BLaER1 treated with 17β-estradiol and CSF1 and Interleukin-3, amounts not matched to agents 10 nM and 100 nM (cell line): ENCODE data around the gene NOL3.
A peak's percentile ranks its signal among the peaks of the same experiment; 100 is the strongest.

Experiments used
- H3K27ac ChIP-seq, 11 experiments: shearing (Covaris generic); formaldehyde crosslinking; 2 replicates each; pipeline ENCODE4 v1.8.1; 2022
- H3K27me3 ChIP-seq, 11 experiments: shearing (Covaris generic); formaldehyde crosslinking; 2 replicates each; pipeline ENCODE4 v1.8.1; 2022
- H3K36me3 ChIP-seq, 11 experiments: shearing (Covaris generic); formaldehyde crosslinking; 2 replicates each; pipeline ENCODE4 v1.8.1; 2022
- H3K4me1 ChIP-seq, 10 experiments: shearing (Covaris generic); formaldehyde crosslinking; 2 replicates each; pipeline ENCODE4 v1.8.1; 2022
- H3K4me2 ChIP-seq, 11 experiments: shearing (Covaris generic); formaldehyde crosslinking; 2 replicates each; pipeline ENCODE4 v1.8.1; 2022
- H3K4me3 ChIP-seq, 10 experiments: shearing (Covaris generic); formaldehyde crosslinking; 2 replicates each; pipeline ENCODE4 v1.8.1; 2022
- H3K9ac ChIP-seq, 11 experiments: shearing (Covaris generic); formaldehyde crosslinking; 2 replicates each; pipeline ENCODE4 v1.8.1; 2022
- H3K9me3 ChIP-seq, 11 experiments: shearing (Covaris generic); formaldehyde crosslinking; replicated peaks in 1 of 11; 2 replicates each; pipeline ENCODE4 v1.8.1; 2022
- H4K20me1 ChIP-seq, 11 experiments: shearing (Covaris generic); formaldehyde crosslinking; 2 replicates each; pipeline ENCODE4 v1.8.1; 2022
- Cebpa-rat ChIP-seq, 11 experiments: shearing (Covaris generic); IDR thresholded peaks; 2 replicates each; pipeline ENCODE4 v1.8.1; 2022

Gene NOL3

GRCh38 chr16:67206838-67207248, 36.5 kb downstream of the NOL3 start:
- Histone ChIP-seq H3K9ac (peak overlapping the region in 1 of 11 experiments; percentile 41; a peak in 2 of 22 replicates), H3K27me3 (no peaks in the 10 kb centered on the region), H3K36me3 (peaks cover 25 to 58% (median 41%) of the 10 kb centered on the region in 11 experiments), H3K27ac (no peak overlapping the region), H3K4me3 (no peak overlapping the region), H3K9me3 (no peaks in the 10 kb centered on the region), H4K20me1 (peaks cover 0 to 63% (median 14%) of the 10 kb centered on the region in 11 experiments; a peak in 12 of 22 replicates), H3K4me1 (peaks cover 0 to 17% (median 5%) of the 10 kb centered on the region in 10 experiments; a peak in 9 of 20 replicates), H3K4me2 (no peak overlapping the region; a peak in 2 of 22 replicates)
- TF ChIP-seq Cebpa-rat (IDR thresholded peaks at IDR 0.05) = no peak

- H3K27ac ChIP-seq = no peak overlapping the region; a peak in 1 of 22 replicates
- no peaks in the 10 kb centered on the region for H3K9me3 ChIP-seq
- H3K4me1 ChIP-seq = peaks cover 0 to 17% (median 5%) of the 10 kb centered on the region in 10 experiments; a peak in 9 of 20 replicates
- peak overlapping the region in 3 of 11 experiments; percentile 33 to 37 (median 35); a peak in 5 of 22 replicates for H3K4me2 ChIP-seq
- H4K20me1 ChIP-seq = peaks cover 0 to 57% (median 14%) of the 10 kb centered on the region in 11 experiments; a peak in 12 of 22 replicates
- peaks cover 19 to 52% (median 35%) of the 10 kb centered on the region in 11 experiments; a peak in 21 of 22 replicates for H3K36me3 ChIP-seq
- H3K27me3 ChIP-seq = no peaks in the 10 kb centered on the region
- H3K9ac ChIP-seq = peak overlapping the region in 2 of 11 experiments; percentile 34 to 41; a peak in 5 of 22 replicates
- TF ChIP-seq Cebpa-rat (IDR thresholded peaks at IDR 0.05) = no peak
- H3K4me3 ChIP-seq = no peak overlapping the region
Observed at GRCh38 chr16:67207249-67208091, 37.1 kb downstream of the NOL3 start.

GRCh38 chr16:67208154-67208896, 38.0 kb downstream of the NOL3 start:
- peak overlapping the region in 3 of 11 experiments; percentile 15 to 41 (median 34); a peak in 3 of 22 replicates for H3K9ac ChIP-seq
- no peak overlapping the region for H3K4me3 ChIP-seq
- H3K27me3 ChIP-seq = no peaks in the 10 kb centered on the region
- peaks cover 0 to 48% (median 14%) of the 10 kb centered on the region in 11 experiments; a peak in 12 of 22 replicates for H4K20me1 ChIP-seq
- H3K9me3 ChIP-seq = no peaks in the 10 kb centered on the region
- TF ChIP-seq Cebpa-rat (IDR thresholded peaks at IDR 0.05) = no peak
- peaks cover 0 to 22% (median 5%) of the 10 kb centered on the region in 10 experiments; a peak in 9 of 20 replicates for H3K4me1 ChIP-seq
- 0 out of 22 replicates have a peak overlapping the region, but pooled peaks of 1 of the 11 experiments have one; percentile 10 for H3K27ac ChIP-seq
- H3K4me2 ChIP-seq = peak overlapping the region in 3 of 11 experiments; percentile 33 to 37 (median 35); a peak in 5 of 22 replicates
- H3K36me3 ChIP-seq = peaks cover 10 to 43% (median 26%) of the 10 kb centered on the region in 11 experiments; a peak in 21 of 22 replicates

GRCh38 chr16:67209565-67209964, 39.2 kb downstream of the NOL3 start:
- TF ChIP-seq Cebpa-rat (IDR thresholded peaks at IDR 0.05) = no peak
- Histone ChIP-seq H4K20me1 (peaks cover 0 to 36% (median 7%) of the 10 kb centered on the region in 11 experiments; a peak in 11 of 22 replicates), H3K4me2 (no peak overlapping the region), H3K27me3 (no peaks in the 10 kb centered on the region), H3K4me3 (no peak overlapping the region), H3K4me1 (peaks cover 0 to 22% (median 5%) of the 10 kb centered on the region in 10 experiments; a peak in 9 of 20 replicates), H3K27ac (no peak overlapping the region), H3K36me3 (peaks cover under 1 to 31% (median 14%) of the 10 kb centered on the region in 11 experiments; a peak in 17 of 22 replicates), H3K9me3 (no peaks in the 10 kb centered on the region), H3K9ac (no peak overlapping the region)

- no peak overlapping the region for H3K4me3 ChIP-seq
- peaks cover 0 to 33% (median 6%) of the 10 kb centered on the region in 11 experiments; a peak in 8 of 22 replicates for H4K20me1 ChIP-seq
- H3K9ac ChIP-seq = no peak overlapping the region
- H3K4me1 ChIP-seq = peaks cover 0 to 24% (median 5%) of the 10 kb centered on the region in 10 experiments; a peak in 10 of 20 replicates
- no peak overlapping the region for H3K4me2 ChIP-seq
- H3K27ac ChIP-seq = no peak overlapping the region
- H3K36me3 ChIP-seq = peaks cover 0 to 26% (median 10%) of the 10 kb centered on the region in 11 experiments; a peak in 13 of 22 replicates
- H3K9me3 ChIP-seq = no peaks in the 10 kb centered on the region
- H3K27me3 ChIP-seq = no peaks in the 10 kb centered on the region
- TF ChIP-seq Cebpa-rat (IDR thresholded peaks at IDR 0.05) = no peak
Observed at GRCh38 chr16:67210069-67210937, 40.0 kb downstream of the NOL3 start.

- no peak for TF ChIP-seq Cebpa-rat (IDR thresholded peaks at IDR 0.05)
- no peaks in the 10 kb centered on the region for H3K9me3 ChIP-seq
- no peaks in the 10 kb centered on the region for H3K27me3 ChIP-seq
- H3K9ac ChIP-seq = no peak overlapping the region
- peaks cover 0 to 12% (median 0%) of the 10 kb centered on the region in 11 experiments; a peak in 5 of 22 replicates for H3K36me3 ChIP-seq
- H3K4me3 ChIP-seq = no peak overlapping the region
- peaks cover 6 to 38% (median 12%) of the 10 kb centered on the region in 10 experiments for H3K4me1 ChIP-seq
- H3K27ac ChIP-seq = no peak overlapping the region
- peaks cover 0 to 21% (median 0%) of the 10 kb centered on the region in 11 experiments; a peak in 5 of 22 replicates for H4K20me1 ChIP-seq
- H3K4me2 ChIP-seq = no peak overlapping the region
Observed at GRCh38 chr16:67211674-67212073, 41.3 kb downstream of the NOL3 start.

- H3K9ac ChIP-seq = no peak overlapping the region; a peak in 1 of 22 replicates
- no peak for TF ChIP-seq Cebpa-rat (IDR thresholded peaks at IDR 0.05)
- H3K4me3 ChIP-seq = no peak overlapping the region
- peaks cover 0 to 10% (median 0%) of the 10 kb centered on the region in 11 experiments; a peak in 4 of 22 replicates for H4K20me1 ChIP-seq
- peaks cover 0 to 1% (median 0%) of the 10 kb centered on the region in 11 experiments; a peak in 1 of 22 replicates for H3K36me3 ChIP-seq
- no peak overlapping the region for H3K27ac ChIP-seq
- no peaks in the 10 kb centered on the region for H3K27me3 ChIP-seq
- peaks cover 17 to 39% (median 23%) of the 10 kb centered on the region in 10 experiments for H3K4me1 ChIP-seq
- no peak overlapping the region; a peak in 1 of 22 replicates for H3K4me2 ChIP-seq
- no peaks in the 10 kb centered on the region for H3K9me3 ChIP-seq
Observed at GRCh38 chr16:67212766-67213165, 42.4 kb downstream of the NOL3 start.
